ENCODE measurements around the gene AHRR. TPM values are rescaled to one million over a fixed set of nuclear protein-coding genes. Genes with fewer than 3 reads are reported as not detected.
"Not testable (repeated sequence)": the region's sequence is repeated elsewhere in the genome, so short reads cannot be mapped to it uniquely, and the experiment has no call there.

Gene AHRR
- total and polyA plus RNA-seq, 2 donors (not counting 1 experiment from before 2014, with no cell fraction given), result 11.3 to 26.4 TPM

DNA sequence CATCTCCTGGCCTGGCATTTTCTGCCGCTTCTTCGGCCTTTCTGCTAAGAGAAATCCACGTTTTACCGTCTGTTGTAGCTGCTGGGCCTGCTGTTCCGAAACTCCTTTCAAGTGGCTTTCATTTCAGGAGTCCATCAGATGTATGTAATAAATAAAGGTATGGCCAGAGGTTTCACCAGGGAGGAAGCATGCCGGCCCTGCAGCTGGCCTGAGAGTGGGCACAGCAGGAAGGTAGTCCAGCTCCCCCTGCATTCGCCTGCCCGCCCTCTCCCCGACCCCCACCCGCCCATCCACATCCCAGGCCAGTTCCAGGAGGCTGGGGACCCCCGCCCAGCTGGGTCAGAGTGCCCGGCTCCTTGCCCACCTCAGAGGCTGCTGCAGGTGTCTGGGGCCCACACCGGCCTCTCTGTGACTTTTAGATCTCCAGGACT lies 75.0 kb downstream of the AHRR start:
- Histone ChIP-seq H3K4me2 (ENCODE audit: extremely low read depth, insufficient read depth, low read length) (no peak overlapping the region), H3K4me3 (replicated peaks in 1 of 4; ENCODE audit: control extremely low read depth in 1 of 4, insufficient read depth in 1 of 4, low read depth in 3 of 4, low read length in 4 of 4) (no peak overlapping the region), H3K9me3 (ENCODE audit: control insufficient read depth, insufficient read depth, low read depth, low read length) (no peaks in the 10 kb centered on the region), H3K27me3 (ENCODE audit: control insufficient read depth, insufficient read depth, low read length) (no peaks in the 10 kb centered on the region), H3K79me2 (ENCODE audit: control insufficient read depth, insufficient read depth, low read length) (peaks cover 9% of the 10 kb centered on the region), H3K9ac (ENCODE audit: insufficient read depth, low read length) (peak overlapping the region; percentile 57), H3K36me3 (ENCODE audit: control insufficient read depth, insufficient read depth, low read length) (peaks cover 2% of the 10 kb centered on the region), H2AFZ (ENCODE audit: low read length) (no peak overlapping the region), H4K20me1 (ENCODE audit: control insufficient read depth, extremely low read depth, insufficient read depth, low read length) (no peaks in the 10 kb centered on the region), H3K27ac (ENCODE audit: insufficient read depth, low read length) (peak overlapping the region; percentile 94), H3K4me1 (ENCODE audit: control insufficient read depth, extremely low read depth, insufficient read depth, low read length) (peaks cover 47% of the 10 kb centered on the region)
- TF ChIP-seq, protein P1, sequence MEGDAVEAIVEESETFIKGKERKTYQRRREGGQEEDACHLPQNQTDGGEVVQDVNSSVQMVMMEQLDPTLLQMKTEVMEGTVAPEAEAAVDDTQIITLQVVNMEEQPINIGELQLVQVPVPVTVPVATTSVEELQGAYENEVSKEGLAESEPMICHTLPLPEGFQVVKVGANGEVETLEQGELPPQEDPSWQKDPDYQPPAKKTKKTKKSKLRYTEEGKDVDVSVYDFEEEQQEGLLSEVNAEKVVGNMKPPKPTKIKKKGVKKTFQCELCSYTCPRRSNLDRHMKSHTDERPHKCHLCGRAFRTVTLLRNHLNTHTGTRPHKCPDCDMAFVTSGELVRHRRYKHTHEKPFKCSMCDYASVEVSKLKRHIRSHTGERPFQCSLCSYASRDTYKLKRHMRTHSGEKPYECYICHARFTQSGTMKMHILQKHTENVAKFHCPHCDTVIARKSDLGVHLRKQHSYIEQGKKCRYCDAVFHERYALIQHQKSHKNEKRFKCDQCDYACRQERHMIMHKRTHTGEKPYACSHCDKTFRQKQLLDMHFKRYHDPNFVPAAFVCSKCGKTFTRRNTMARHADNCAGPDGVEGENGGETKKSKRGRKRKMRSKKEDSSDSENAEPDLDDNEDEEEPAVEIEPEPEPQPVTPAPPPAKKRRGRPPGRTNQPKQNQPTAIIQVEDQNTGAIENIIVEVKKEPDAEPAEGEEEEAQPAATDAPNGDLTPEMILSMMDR (conservative IDR thresholded peaks at IDR 0.05 in 1 of 2, IDR thresholded peaks at IDR 0.05 in 1 of 2; ENCODE audit: low read depth in 1 of 2, low read length in 2 of 2), result no peak
- no peak for DNase-seq (ENCODE audit: low read depth in 2 of 2)

DNA sequence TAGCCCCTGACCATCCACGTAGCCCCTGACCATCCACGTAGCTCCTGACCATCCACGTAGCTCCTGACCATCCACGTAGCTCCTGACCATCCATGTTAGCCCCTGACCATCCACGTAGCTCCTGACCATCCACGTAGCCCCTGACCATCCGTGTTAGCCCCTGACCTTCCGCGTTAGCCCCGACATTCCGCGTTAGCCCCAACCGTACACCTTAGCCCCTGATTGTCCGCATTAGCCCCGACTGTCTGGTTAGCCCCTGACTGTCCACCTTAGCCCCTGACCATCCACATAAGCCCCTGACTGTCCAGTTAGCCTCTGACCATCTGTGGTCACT lies 76.6 kb downstream of the AHRR start:
- H3K27me3 ChIP-seq (ENCODE audit: control insufficient read depth, insufficient read depth, low read length); DNase-seq (ENCODE audit: low read depth in 2 of 2); H4K20me1 ChIP-seq (ENCODE audit: control insufficient read depth, extremely low read depth, insufficient read depth, low read length); H3K9me3 ChIP-seq (ENCODE audit: control insufficient read depth, insufficient read depth, low read depth, low read length); H3K4me2 ChIP-seq (ENCODE audit: extremely low read depth, insufficient read depth, low read length); H3K9ac ChIP-seq (ENCODE audit: insufficient read depth, low read length); H3K4me3 ChIP-seq (replicated peaks in 1 of 4; ENCODE audit: control extremely low read depth in 1 of 4, insufficient read depth in 1 of 4, low read depth in 3 of 4, low read length in 4 of 4); H3K79me2 ChIP-seq (ENCODE audit: control insufficient read depth, insufficient read depth, low read length); H3K36me3 ChIP-seq (ENCODE audit: control insufficient read depth, insufficient read depth, low read length); H2AFZ ChIP-seq (ENCODE audit: low read length): not testable (repeated sequence)
- peak overlapping the region; percentile 100 for H3K27ac ChIP-seq (ENCODE audit: insufficient read depth, low read length)
- H3K4me1 ChIP-seq (ENCODE audit: control insufficient read depth, extremely low read depth, insufficient read depth, low read length), result peaks cover 47% of the 10 kb centered on the region

DNA sequence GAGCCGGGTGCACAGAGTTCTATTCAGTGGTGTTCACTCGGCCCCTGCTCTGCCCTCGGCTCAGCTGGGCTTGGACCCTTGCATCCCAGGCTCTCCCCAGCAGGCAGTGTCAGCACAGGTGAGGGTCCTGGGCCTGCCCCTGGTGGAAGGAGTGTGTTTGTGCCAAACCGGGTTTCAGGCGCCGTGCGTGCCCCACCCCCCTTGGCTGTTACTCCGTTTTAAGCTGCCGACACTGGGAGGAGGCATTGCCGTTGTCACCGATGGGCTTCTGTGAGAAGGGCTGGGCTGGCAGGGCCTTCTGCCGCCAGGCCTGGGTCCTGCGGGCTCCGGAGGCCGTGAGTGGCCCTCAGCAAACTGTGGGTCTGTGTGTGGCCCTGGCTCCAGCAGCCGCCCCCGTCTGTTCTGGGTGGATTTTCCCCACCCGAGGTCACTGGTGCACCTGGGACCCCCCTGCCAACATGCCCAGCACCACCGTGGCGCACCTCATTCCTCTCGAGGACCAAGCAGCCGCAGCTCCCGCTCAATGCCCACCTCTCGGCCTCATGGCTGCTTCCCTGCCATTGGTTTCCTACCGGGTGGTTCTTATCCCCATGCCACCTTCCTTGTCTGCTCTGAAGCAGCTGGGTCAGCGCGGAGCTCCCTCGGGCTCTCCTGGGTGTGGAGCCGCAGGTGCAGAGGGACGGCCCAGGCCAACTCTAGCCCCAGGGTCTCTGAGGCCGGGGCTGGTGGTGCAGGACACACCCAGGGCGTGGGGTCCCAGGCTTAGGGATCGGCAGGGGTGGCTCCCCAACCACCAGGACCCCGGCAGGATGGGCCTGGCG lies 77.2 kb downstream of the AHRR start:
- Histone ChIP-seq H3K4me2 (ENCODE audit: extremely low read depth, insufficient read depth, low read length) (no peak overlapping the region), H3K4me1 (ENCODE audit: control insufficient read depth, extremely low read depth, insufficient read depth, low read length) (peaks cover 47% of the 10 kb centered on the region), H2AFZ (ENCODE audit: low read length) (no peak overlapping the region), H3K27ac (ENCODE audit: insufficient read depth, low read length) (peak overlapping the region; percentile 100), H4K20me1 (ENCODE audit: control insufficient read depth, extremely low read depth, insufficient read depth, low read length) (no peaks in the 10 kb centered on the region), H3K79me2 (ENCODE audit: control insufficient read depth, insufficient read depth, low read length) (peaks cover 9% of the 10 kb centered on the region), H3K9me3 (ENCODE audit: control insufficient read depth, insufficient read depth, low read depth, low read length) (no peaks in the 10 kb centered on the region), H3K36me3 (ENCODE audit: control insufficient read depth, insufficient read depth, low read length) (peaks cover 1% of the 10 kb centered on the region), H3K27me3 (ENCODE audit: control insufficient read depth, insufficient read depth, low read length) (no peaks in the 10 kb centered on the region), H3K4me3 (replicated peaks in 1 of 4; ENCODE audit: control extremely low read depth in 1 of 4, insufficient read depth in 1 of 4, low read depth in 3 of 4, low read length in 4 of 4) (no peak overlapping the region), H3K9ac (ENCODE audit: insufficient read depth, low read length) (peak overlapping the region; percentile 86)
- no peak for DNase-seq (ENCODE audit: low read depth in 2 of 2)
- no peak for TF ChIP-seq EZH2 (IDR thresholded peaks at IDR 0.05; ENCODE audit: low read length, missing control alignments)
- TF ChIP-seq, protein P1 (conservative IDR thresholded peaks at IDR 0.05 in 1 of 2, IDR thresholded peaks at IDR 0.05 in 1 of 2; ENCODE audit: low read depth in 1 of 2, low read length in 2 of 2), result no peak

All from fibroblast of lung (primary cell).